H1 (cell line): ENCODE measurements around the gene CAPZA3. TPM values are rescaled to one million over a fixed set of nuclear protein-coding genes. Genes with fewer than 3 reads are reported as not detected.

Experiments used
- BCL11A ChIP-seq, 2 experiments: IDR thresholded peaks; one replicate each; pipeline ENCODE4 v1.6.1; 2011; ENCODE audit warnings: low read depth in 2 of 2, low read length in 2 of 2, mild to moderate bottlenecking in 2 of 2
- MAFK ChIP-seq: IDR thresholded peaks from 2 replicates; pipeline ENCODE4 v1.6.1; 2012; ENCODE audit warnings: low read depth, mild to moderate bottlenecking, improper control_type of control experiment, low read length
- POLR2A ChIP-seq, 2 experiments: IDR thresholded peaks; 1 replicate in 1 of 2; 2 replicates in 1 of 2; pipeline ENCODE4 v1.6.1; 2011; ENCODE audit warnings: low read depth in 2 of 2, low read length in 2 of 2, mild to moderate bottlenecking in 2 of 2; ENCODE audit errors: control extremely low read depth in 1 of 2
- RBBP5 ChIP-seq: IDR thresholded peaks from 2 replicates; pipeline ENCODE4 v1.7.1; 2012; ENCODE audit warnings: low read depth, mild to moderate bottlenecking, inconsistent platforms, low read length, moderate library complexity, borderline replicate concordance
- SAP30 ChIP-seq: fragments of 300-600 bp; sonication (generic); IDR thresholded peaks from 2 replicates; pipeline ENCODE4 v1.7.1; 2012; ENCODE audit warnings: low read length, moderate library complexity, mild to moderate bottlenecking, inconsistent platforms; ENCODE audit not compliant: insufficient read depth, insufficient replicate concordance
- TEAD4 ChIP-seq: IDR thresholded peaks from 2 replicates; pipeline ENCODE4 v1.6.1; 2012; ENCODE audit warnings: low read depth, low read length, inconsistent platforms, mixed read lengths
- ZNF274 ChIP-seq: IDR thresholded peaks from 2 replicates; pipeline ENCODE4 v1.7.0; 2012; ENCODE audit warnings: low read length, borderline replicate concordance; ENCODE audit errors: extremely low read depth
- polyA plus RNA-seq, 7 experiments: library from polyadenylated mRNA; depleted of rRNA in 3 of 7; stranded (reverse) in 5 of 7; unstranded in 2 of 7; fragments of >200 nt in 5 of 7; fragments of 200-250 nt in 2 of 7; gene quantifications; 1 replicate in 5 of 7; 2 replicates in 1 of 7; 4 replicates in 1 of 7; pipeline versions ENCODE4 v1.2.1 to v1.2.3, GENCODE V29; 2011 to 2013; ENCODE audit warnings: missing spikeins in 2 of 7, mixed read lengths in 2 of 7
- total RNA-seq: library from RNA; stranded (reverse); fragmentation: NEBNext Ultra II Directional; extraction: Animal tissue kit (Norgen Biotek cat#: 25700); gene quantifications from 2 replicates; pipeline ENCODE4 v1.2.1, GENCODE V29; 2021
- TF ChIP-seq, protein P1 (sequence below): fragments of 300-600 bp; sonication (generic); IDR thresholded peaks from 2 replicates; pipeline ENCODE4 v1.7.1; 2012; ENCODE audit warnings: low read length, moderate library complexity, mild to moderate bottlenecking, inconsistent platforms; ENCODE audit not compliant: insufficient replicate concordance

CAPZA3 gene
- total and polyA plus RNA-seq, 2 of the 8 experiments (the other 6 are each of a cell fraction or from before 2014, with no cell fraction given) = not detected

DNA sequence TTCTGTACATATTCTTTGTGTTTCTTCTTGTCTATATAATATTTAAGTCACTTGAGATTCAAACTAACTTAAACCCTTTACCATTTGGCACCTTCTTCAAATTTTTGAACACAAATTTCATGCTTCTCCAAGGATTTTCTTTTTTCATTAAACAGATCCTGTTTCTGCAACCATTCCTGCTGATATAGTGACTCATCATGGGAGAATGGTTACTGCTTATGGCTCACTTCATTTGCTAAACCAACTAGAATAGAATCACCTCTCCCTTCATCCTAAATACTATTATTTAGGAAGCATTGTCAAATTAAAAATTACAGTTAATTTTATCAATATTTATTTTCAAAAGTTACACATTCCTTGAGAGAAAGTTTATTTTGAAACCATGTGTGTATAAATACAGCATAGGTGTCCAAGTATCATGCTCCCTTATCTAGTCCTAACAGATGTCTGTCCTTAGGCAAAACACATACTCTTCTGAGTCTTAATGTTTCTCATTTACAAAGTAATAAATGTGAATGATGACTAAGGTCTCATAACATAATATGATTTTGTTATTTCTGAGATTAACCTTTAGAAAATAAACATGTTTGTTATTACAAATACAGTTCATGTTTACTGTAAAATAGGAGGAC lies 40.8 kb upstream of the CAPZA3 start (continued):
- TF ChIP-seq SAP30 (no peak), ZNF274 (no peak), MAFK (no peak), BCL11A (IDR thresholded peaks at IDR 0.05; ENCODE audit: low read depth in 2 of 2, low read length in 2 of 2) (no peak), POLR2A (IDR thresholded peaks at IDR 0.05; ENCODE audit: control extremely low read depth in 1 of 2, low read depth in 2 of 2, low read length in 2 of 2) (no peak), TEAD4 (no peak), RBBP5 (no peak)
- TF ChIP-seq, protein P1, sequence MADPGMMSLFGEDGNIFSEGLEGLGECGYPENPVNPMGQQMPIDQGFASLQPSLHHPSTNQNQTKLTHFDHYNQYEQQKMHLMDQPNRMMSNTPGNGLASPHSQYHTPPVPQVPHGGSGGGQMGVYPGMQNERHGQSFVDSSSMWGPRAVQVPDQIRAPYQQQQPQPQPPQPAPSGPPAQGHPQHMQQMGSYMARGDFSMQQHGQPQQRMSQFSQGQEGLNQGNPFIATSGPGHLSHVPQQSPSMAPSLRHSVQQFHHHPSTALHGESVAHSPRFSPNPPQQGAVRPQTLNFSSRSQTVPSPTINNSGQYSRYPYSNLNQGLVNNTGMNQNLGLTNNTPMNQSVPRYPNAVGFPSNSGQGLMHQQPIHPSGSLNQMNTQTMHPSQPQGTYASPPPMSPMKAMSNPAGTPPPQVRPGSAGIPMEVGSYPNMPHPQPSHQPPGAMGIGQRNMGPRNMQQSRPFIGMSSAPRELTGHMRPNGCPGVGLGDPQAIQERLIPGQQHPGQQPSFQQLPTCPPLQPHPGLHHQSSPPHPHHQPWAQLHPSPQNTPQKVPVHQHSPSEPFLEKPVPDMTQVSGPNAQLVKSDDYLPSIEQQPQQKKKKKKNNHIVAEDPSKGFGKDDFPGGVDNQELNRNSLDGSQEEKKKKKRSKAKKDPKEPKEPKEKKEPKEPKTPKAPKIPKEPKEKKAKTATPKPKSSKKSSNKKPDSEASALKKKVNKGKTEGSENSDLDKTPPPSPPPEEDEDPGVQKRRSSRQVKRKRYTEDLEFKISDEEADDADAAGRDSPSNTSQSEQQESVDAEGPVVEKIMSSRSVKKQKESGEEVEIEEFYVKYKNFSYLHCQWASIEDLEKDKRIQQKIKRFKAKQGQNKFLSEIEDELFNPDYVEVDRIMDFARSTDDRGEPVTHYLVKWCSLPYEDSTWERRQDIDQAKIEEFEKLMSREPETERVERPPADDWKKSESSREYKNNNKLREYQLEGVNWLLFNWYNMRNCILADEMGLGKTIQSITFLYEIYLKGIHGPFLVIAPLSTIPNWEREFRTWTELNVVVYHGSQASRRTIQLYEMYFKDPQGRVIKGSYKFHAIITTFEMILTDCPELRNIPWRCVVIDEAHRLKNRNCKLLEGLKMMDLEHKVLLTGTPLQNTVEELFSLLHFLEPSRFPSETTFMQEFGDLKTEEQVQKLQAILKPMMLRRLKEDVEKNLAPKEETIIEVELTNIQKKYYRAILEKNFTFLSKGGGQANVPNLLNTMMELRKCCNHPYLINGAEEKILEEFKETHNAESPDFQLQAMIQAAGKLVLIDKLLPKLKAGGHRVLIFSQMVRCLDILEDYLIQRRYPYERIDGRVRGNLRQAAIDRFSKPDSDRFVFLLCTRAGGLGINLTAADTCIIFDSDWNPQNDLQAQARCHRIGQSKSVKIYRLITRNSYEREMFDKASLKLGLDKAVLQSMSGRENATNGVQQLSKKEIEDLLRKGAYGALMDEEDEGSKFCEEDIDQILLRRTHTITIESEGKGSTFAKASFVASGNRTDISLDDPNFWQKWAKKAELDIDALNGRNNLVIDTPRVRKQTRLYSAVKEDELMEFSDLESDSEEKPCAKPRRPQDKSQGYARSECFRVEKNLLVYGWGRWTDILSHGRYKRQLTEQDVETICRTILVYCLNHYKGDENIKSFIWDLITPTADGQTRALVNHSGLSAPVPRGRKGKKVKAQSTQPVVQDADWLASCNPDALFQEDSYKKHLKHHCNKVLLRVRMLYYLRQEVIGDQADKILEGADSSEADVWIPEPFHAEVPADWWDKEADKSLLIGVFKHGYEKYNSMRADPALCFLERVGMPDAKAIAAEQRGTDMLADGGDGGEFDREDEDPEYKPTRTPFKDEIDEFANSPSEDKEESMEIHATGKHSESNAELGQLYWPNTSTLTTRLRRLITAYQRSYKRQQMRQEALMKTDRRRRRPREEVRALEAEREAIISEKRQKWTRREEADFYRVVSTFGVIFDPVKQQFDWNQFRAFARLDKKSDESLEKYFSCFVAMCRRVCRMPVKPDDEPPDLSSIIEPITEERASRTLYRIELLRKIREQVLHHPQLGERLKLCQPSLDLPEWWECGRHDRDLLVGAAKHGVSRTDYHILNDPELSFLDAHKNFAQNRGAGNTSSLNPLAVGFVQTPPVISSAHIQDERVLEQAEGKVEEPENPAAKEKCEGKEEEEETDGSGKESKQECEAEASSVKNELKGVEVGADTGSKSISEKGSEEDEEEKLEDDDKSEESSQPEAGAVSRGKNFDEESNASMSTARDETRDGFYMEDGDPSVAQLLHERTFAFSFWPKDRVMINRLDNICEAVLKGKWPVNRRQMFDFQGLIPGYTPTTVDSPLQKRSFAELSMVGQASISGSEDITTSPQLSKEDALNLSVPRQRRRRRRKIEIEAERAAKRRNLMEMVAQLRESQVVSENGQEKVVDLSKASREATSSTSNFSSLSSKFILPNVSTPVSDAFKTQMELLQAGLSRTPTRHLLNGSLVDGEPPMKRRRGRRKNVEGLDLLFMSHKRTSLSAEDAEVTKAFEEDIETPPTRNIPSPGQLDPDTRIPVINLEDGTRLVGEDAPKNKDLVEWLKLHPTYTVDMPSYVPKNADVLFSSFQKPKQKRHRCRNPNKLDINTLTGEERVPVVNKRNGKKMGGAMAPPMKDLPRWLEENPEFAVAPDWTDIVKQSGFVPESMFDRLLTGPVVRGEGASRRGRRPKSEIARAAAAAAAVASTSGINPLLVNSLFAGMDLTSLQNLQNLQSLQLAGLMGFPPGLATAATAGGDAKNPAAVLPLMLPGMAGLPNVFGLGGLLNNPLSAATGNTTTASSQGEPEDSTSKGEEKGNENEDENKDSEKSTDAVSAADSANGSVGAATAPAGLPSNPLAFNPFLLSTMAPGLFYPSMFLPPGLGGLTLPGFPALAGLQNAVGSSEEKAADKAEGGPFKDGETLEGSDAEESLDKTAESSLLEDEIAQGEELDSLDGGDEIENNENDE = no peak
- TF ChIP-seq, all 59 proteins: peak for 0
